ACHN (cell line): ENCODE data around the gene MAP4K1.
"Not testable (repeated sequence)": the region's sequence is repeated elsewhere in the genome, so short reads cannot be mapped to it uniquely, and the experiment has no call there.

Source experiments
- DNase-seq: peaks from one replicate; pipeline ENCODE4 v3.0.0-alpha.2; 2015
- in situ Hi-C: cut with HindIII; loops from 2 replicates; pipeline ENCODE4 v1.10.0; 2017; ENCODE audit warnings: low sequenced_read_pairs, low pct_ligation_motif_present, low pct_unique_long_range_greater_than_20kb

MAP4K1 gene

GRCh38 chr19:38592940-38593339, 24.8 kb downstream of the MAP4K1 start:
- DNase-seq: no peak
- in situ Hi-C loops: no loop called here

- in situ Hi-C loops: no loop called here
- no peak for DNase-seq
These were observed 29.7 kb downstream of the MAP4K1 start for GRCh38 chr19:38588041-38588440.

GRCh38 chr19:38587562-38587961, 30.2 kb downstream of the MAP4K1 start:
- no peak for DNase-seq
- in situ Hi-C loops: no loop called here

GRCh38 chr19:38583985-38584305, 33.8 kb downstream of the MAP4K1 start:
- in situ Hi-C loops: no loop called here
- DNase-seq: no peak

DNA sequence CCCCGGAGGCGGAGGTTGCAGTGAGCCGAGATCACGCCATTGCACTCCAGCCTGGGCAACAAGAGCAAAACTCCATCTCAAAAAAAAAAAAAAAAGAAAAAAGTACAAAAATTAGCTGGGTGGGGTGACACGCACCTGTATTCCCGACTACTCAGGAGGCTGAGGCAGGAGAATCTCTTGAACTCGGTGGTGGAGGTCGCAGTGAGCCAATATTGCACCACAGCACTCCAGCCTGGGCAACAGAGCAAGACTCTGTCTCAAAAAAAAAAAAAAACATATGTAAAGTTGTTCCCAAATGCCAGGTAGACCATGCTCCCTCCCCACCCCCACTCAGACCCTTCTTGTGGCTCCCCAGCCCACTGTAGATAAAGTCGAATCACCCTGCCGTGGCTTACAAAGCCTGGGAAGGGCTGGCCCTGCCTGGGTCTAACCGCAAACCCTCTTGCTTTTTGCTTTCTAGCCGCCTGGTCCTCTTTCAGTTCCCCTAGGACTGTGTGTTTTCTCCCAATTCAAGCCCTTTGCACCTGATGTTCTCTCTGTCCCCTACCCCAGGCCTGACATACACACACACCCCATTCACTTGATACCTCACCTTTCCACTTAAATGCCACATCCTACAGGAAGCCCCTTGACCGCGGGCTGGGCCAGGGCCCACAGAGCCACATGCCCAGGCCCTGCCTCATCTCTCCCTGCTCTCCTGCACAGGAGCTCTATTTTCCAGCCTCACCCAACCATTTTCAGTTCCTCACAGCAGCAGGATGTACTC, 34.4 kb downstream of the MAP4K1 start:
- in situ Hi-C loops: no loop called here
- no peak for DNase-seq

- in situ Hi-C loops: no loop called here
- DNase-seq: no peak
These were observed 37.7 kb downstream of the MAP4K1 start for GRCh38 chr19:38580080-38580479.

GRCh38 chr19:38579304-38579703, 38.4 kb downstream of the MAP4K1 start:
- DNase-seq, in situ Hi-C loops: not testable (repeated sequence)

- in situ Hi-C loops: no loop called here
- DNase-seq: no peak
These were observed 39.9 kb downstream of the MAP4K1 start for GRCh38 chr19:38577826-38578225.

- in situ Hi-C loops: no loop called here
- no peak for DNase-seq
These were observed 46.1 kb downstream of the MAP4K1 start for GRCh38 chr19:38571682-38572081.

DNA sequence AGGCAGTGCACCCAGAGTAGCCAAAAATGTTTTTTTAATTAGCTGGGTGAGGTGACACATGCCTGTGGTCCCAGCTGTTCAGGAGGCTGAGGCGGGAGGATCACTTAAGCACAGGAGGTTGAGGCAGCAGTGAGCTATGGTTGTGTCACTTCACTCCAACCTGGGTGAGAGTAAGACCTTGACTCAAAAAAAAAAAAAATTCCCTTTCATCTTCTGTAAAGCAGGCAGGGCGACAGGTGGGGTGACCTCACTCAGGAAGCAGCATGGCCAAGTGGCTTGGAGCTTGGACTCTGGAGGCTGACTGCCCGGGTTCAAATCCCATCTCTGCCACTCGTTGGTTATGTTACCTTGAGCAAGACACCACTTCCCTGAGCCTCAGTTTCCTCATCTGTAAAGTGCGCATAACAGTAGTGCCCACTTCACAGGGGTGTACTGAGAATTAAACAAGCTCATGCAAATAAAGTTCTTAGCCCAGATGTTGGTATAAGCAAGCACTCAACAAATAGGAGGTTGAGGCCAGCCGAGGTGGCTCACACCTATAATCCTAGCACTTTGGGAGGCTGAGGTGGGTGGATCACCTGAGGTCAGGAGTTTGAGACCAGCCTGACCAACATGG, 48.3 kb downstream of the MAP4K1 start:
- in situ Hi-C loops: no loop called here
- no peak for DNase-seq

- in situ Hi-C loops: no loop called here
- no peak for DNase-seq
These were observed 52.1 kb downstream of the MAP4K1 start for GRCh38 chr19:38565691-38566105.

GRCh38 chr19:38564981-38565690, 52.6 kb downstream of the MAP4K1 start:
- DNase-seq: no peak
- in situ Hi-C loops: no loop called here

GRCh38 chr19:38563475-38563874, 54.3 kb downstream of the MAP4K1 start:
- in situ Hi-C loops: no loop called here
- DNase-seq: no peak

DNA sequence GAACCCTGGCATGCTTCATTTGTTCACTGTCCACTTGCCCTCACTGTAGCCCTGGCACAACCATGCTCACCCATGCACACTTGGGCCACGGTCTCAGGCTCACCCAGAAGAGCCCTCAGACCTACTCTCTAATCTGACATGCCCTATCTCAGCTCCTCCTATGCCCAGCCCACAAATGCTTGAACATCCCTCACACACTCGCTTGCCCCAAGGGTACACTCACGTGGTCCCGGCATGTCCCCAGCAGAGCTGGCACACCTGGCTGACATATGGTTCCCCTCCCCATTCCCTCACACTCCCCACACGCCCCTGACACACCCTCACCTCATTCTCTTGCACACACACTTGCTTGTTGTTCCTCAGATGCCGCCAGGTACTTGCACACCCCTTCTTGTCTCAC, 55.7 kb downstream of the MAP4K1 start:
- DNase-seq: no peak
- in situ Hi-C loops: no loop called here

DNA sequence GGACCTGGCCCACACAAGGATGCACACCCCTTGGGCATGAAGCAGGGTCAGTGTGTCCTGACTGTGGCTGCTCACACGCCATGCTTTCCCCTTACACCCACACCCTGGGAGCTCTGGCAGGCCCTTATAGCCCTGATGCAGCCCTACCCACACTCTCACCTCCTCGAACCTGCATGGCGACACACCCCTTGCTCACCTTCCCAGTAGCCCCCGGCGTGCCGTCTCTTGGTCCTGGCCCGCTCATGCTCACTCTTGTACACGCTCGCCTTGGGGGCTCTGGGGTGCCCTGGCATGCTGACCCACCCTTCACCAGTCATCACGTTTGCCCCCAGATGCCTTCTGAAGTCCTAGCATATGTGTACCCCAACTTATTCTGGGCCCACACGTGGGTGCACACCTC, 56.1 kb downstream of the MAP4K1 start:
- in situ Hi-C loops: no loop called here
- no peak for DNase-seq

- in situ Hi-C loops: no loop called here
- no peak for DNase-seq
These were observed 56.6 kb downstream of the MAP4K1 start for GRCh38 chr19:38561053-38561606.

DNA sequence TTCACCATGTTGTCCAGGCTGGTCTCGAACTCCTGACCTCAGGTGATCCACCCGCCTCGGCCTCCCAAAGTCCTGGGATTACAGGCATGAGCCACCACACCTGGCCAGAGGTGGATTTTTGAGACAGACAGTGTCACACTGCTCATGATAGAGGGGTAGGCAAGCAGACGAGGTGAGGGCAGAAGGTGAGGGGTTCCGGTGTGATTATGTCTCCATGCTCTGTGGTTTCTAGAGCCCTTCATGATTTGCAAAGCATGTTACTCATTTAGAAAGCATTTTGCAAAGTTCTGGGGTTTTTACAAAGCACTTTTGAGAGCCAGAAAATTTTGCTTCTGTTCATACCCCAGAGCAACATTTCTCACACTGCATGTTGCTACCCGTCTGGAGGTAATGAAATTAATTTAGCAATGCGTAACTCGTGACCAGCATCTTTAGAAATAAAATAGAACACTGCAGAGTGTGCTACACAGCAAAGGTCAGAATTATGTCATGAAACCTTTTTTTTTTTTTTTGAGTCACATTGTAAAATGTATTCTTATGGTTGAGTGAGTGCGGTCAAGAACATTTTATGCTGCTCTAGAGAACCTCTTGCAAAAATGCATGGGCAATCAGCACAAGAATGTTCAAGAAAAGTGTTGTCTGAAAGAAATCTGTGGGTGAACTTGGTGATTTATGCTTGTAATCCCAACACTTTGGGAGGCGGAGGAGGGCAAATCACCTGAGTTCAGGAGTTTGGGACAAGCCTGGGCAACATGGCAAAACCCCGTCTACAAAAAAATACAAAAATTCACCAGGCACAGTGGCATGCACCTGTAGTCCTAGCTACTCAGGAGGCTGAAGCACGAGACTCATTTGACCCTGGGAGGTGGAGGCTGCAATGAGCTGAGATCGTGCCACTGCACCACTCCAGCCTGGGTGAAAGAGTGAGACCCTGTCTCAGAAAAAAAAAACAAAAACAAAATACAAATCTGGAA, 58.0 kb downstream of the MAP4K1 start:
- peak; percentile 65 for DNase-seq
- in situ Hi-C loops: no loop called here

GRCh38 chr19:38558933-38559332, 58.8 kb downstream of the MAP4K1 start:
- DNase-seq, in situ Hi-C loops: not testable (repeated sequence)
